ENCODE measurements around the gene CLCNKB.

- TF ChIP-seq CTCF (IDR thresholded peaks at IDR 0.05), result peak; percentile 81
- TF ChIP-seq EZH2 (IDR thresholded peaks at IDR 0.05), result no peak
These were observed 12.3 kb downstream of the CLCNKB start for GRCh38 chr1:16055613-16056520.
